Lung (tissue), 12 donors: Measurements from ENCODE around the gene PABPN1L. TPM values are rescaled to one million over a fixed set of nuclear protein-coding genes. Genes with fewer than 3 reads are reported as not detected.

ENCODE experiments used
- ATAC-seq: fragments of 200-7000 bp; cut with Tn5 transposase; one replicate; pipeline ENCODE4 v1.9.1; 2020; ENCODE audit warnings: moderate number of reproducible peaks; ENCODE audit not compliant: insufficient read depth, low FRiP score
- DNase-seq, 3 donors: peaks; one replicate each; pipeline ENCODE4 v3.0.0-alpha.2; 2013 to 2017
- H3K27ac ChIP-seq, 2 donors: one replicate each; pipeline ENCODE4 v1.5.1; 2013; ENCODE audit warnings: mild to moderate bottlenecking in 2 of 2, moderate library complexity in 2 of 2, control low read depth in 1 of 2, inconsistent platforms in 1 of 2, low read depth in 1 of 2, low read length in 1 of 2
- H3K27me3 ChIP-seq, 3 donors: one replicate each; pipeline ENCODE4 v1.5.1; 2013; ENCODE audit warnings: low read length in 2 of 3; ENCODE audit not compliant: control insufficient read depth in 3 of 3, insufficient read depth in 3 of 3
- H3K36me3 ChIP-seq, 4 donors: one replicate each; pipeline ENCODE4 v1.5.1; 2013; ENCODE audit warnings: low read length in 4 of 4, mild to moderate bottlenecking in 1 of 4, moderate library complexity in 1 of 4; ENCODE audit not compliant: control insufficient read depth in 4 of 4, insufficient read depth in 4 of 4
- H3K4me1 ChIP-seq, 5 donors: one replicate each; pipeline ENCODE4 v1.5.1; 2013; ENCODE audit warnings: low read length in 5 of 5, mild to moderate bottlenecking in 2 of 5, moderate library complexity in 1 of 5; ENCODE audit not compliant: control insufficient read depth in 5 of 5, insufficient read depth in 5 of 5
- H3K4me3 ChIP-seq: one replicate; pipeline ENCODE4 v1.5.1; 2013; ENCODE audit warnings: mild to moderate bottlenecking, control low read depth, moderate library complexity
- H3K9ac ChIP-seq, 2 donors: one replicate each; pipeline ENCODE4 v1.5.1; 2013; ENCODE audit warnings: low read length in 2 of 2, control low read depth in 1 of 2; ENCODE audit not compliant: insufficient read depth in 1 of 2
- H3K9me3 ChIP-seq, 4 donors: one replicate each; pipeline ENCODE4 v1.5.1; 2013; ENCODE audit warnings: low read length in 3 of 4, mild to moderate bottlenecking in 1 of 4, moderate library complexity in 1 of 4; ENCODE audit not compliant: control insufficient read depth in 4 of 4, insufficient read depth in 3 of 4
- CTCF ChIP-seq: IDR thresholded peaks from 2 replicates; pipeline ENCODE4 v1.5.1; 2012; ENCODE audit warnings: mild to moderate bottlenecking; ENCODE audit errors: control extremely low read depth, extremely low read depth
- WGBS, 2 donors: extraction: QIAGEN DNeasy Blood & Tissue Kit; methylation state at CpG; one replicate each; pipeline ENCODE4 v1.1.7; 2013; 5-methylcytosine and 5-hydroxymethylcytosine counted together
- polyA plus RNA-seq, 2 donors: library from polyadenylated mRNA; stranded (reverse); fragments of 200-250 nt; gene quantifications; one replicate each; pipeline ENCODE4 v1.2.1, GENCODE V29; 2013
- total RNA-seq, 2 donors: library from RNA; depleted of rRNA in 1 of 2; stranded (reverse); fragments of >200 nt in 1 of 2; gene quantifications; one replicate each; pipeline ENCODE4 v1.2.1, GENCODE V29; 2014 to 2021
- donor health status: control.
- donor health status: control.
- donor health status: Bipolar disorder and iron deficiency.
- donor health status: healthy.
- donor health status: DM: yes; HTN: yes; CAD: no.

PABPN1L gene
- total and polyA plus RNA-seq, 4 donors: 0.03 to 0.22 TPM; not detected in 2

DNA sequence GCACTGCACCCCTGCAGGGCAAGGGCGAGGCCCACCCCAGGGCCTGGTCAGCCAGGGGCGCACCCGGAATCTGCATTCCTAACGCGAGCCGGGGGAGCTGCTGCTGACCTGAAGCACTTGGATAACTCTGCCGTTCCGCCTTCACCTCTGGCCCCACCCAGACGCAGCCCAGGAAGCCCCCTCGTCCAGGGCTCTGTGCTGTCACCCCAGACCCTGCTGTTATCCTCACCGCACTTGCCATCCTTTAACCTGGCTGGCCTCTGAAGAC lies 13.3 kb upstream of the PABPN1L start:
- ATAC-seq: no peak
- WGBS, 2 donors: 81 to 95% methylated on average over 11 of the region's 11 CpGs
- peaks cover 0 to 15% (median 9%) of the 10 kb centered on the region in 5 donors for H3K4me1 ChIP-seq

GRCh38 chr16:88878967-88879787 lies 12.7 kb upstream of the PABPN1L start:
- Histone ChIP-seq H3K4me3 (no peak overlapping the region), H3K9me3 (peaks cover 0 to 5% (median 0%) of the 10 kb centered on the region in 4 donors), H3K9ac (no peak overlapping the region), H3K27me3 (peaks cover 0 to 6% (median 3%) of the 10 kb centered on the region in 3 donors), H3K4me1 (peaks cover 0 to 15% (median 9%) of the 10 kb centered on the region in 5 donors), H3K36me3 (peaks cover 0 to 11% (median 0%) of the 10 kb centered on the region in 4 donors), H3K27ac (no peak overlapping the region)
- TF ChIP-seq CTCF: no peak
- 87 to 96% methylated on average over 45 of the region's 45 CpGs for WGBS, 2 donors
- ATAC-seq (no peak), DNase-seq (no peak)

More for the DNA sequence above, 13.3 kb upstream of the PABPN1L start:
- Histone ChIP-seq H3K36me3 (peaks cover 0 to 11% (median 0%) of the 10 kb centered on the region in 4 donors), H3K27ac (no peak overlapping the region), H3K27me3 (peaks cover 0 to 6% (median 3%) of the 10 kb centered on the region in 3 donors), H3K4me3 (no peak overlapping the region), H3K9ac (no peak overlapping the region), H3K9me3 (peaks cover 0 to 5% (median 0%) of the 10 kb centered on the region in 4 donors)
- DNase-seq: no peak
- no peak for TF ChIP-seq CTCF

GRCh38 chr16:88878356-88878755 lies 11.9 kb upstream of the PABPN1L start:
- Histone ChIP-seq H3K9ac (no peak overlapping the region), H3K27me3 (peaks cover 0 to 6% (median 3%) of the 10 kb centered on the region in 3 donors), H3K9me3 (peaks cover 0 to 5% (median 0%) of the 10 kb centered on the region in 4 donors), H3K4me3 (no peak overlapping the region), H3K4me1 (peaks cover 0 to 15% (median 9%) of the 10 kb centered on the region in 5 donors), H3K27ac (no peak overlapping the region), H3K36me3 (peaks cover 0 to 12% (median 0%) of the 10 kb centered on the region in 4 donors)
- 94 to 96% methylated on average over 15 to 20 of the region's 20 CpGs for WGBS, 2 donors
- TF ChIP-seq CTCF: no peak
- DNase-seq (no peak), ATAC-seq (no peak)
